Gastroesophageal sphincter (tissue), 4 donors: ENCODE measurements around the gene TMEM214. TPM values are rescaled to one million over a fixed set of nuclear protein-coding genes. Genes with fewer than 3 reads are reported as not detected.

Experiments used
- ATAC-seq: fragments of 150-250 bp; one replicate; pipeline ENCODE4 v1.9.1; 2016; ENCODE audit warnings: mild to moderate bottlenecking, moderate library complexity
- H3K27ac ChIP-seq, 4 donors: fragments of 200-600 bp; sonication (generic) in 3 of 4; 1 replicate in 3 of 4; 2 replicates in 1 of 4; pipeline ENCODE4 v1.5.1; 2016 to 2019
- H3K27me3 ChIP-seq: fragments of 200-600 bp; sonication (generic); one replicate; pipeline ENCODE4 v1.5.1; 2019
- H3K36me3 ChIP-seq, 2 donors: fragments of 200-600 bp; sonication (generic); one replicate each; pipeline ENCODE4 v1.5.1; 2019; ENCODE audit warnings: control low read depth in 1 of 2
- H3K4me1 ChIP-seq, 3 donors: fragments of 200-600 bp; sonication (generic); 1 replicate in 2 of 3; 2 replicates in 1 of 3; pipeline ENCODE4 v1.5.1; 2016 to 2019; ENCODE audit warnings: control low read depth in 2 of 3
- H3K4me3 ChIP-seq, 2 donors: fragments of 200-600 bp; sonication (generic); one replicate each; pipeline ENCODE4 v1.5.1; 2019; ENCODE audit warnings: mild to moderate bottlenecking in 1 of 2, moderate library complexity in 1 of 2
- H3K9me3 ChIP-seq, 3 donors: fragments of 200-600 bp; sonication (generic); one replicate each; pipeline ENCODE4 v1.5.1; 2017 to 2019; ENCODE audit warnings: control low read depth in 2 of 3
- CTCF ChIP-seq, 4 experiments: fragments of 200-600 bp in 2 of 4; fragments of 450-650 bp in 2 of 4; sonication (generic) in 1 of 4; IDR thresholded peaks; one replicate each; pipeline ENCODE4 v1.5.1; 2017 to 2019; ENCODE audit warnings: antibody characterized with exemption in 4 of 4, mild to moderate bottlenecking in 2 of 4, moderate library complexity in 2 of 4
- EP300 ChIP-seq: sonication (generic); formaldehyde crosslinking; IDR thresholded peaks from one replicate; pipeline ENCODE4 v1.6.1; 2017; ENCODE audit warnings: antibody characterized with exemption, mild to moderate bottlenecking
- POLR2A ChIP-seq, 2 donors: fragments of 450-650 bp; IDR thresholded peaks; one replicate each; pipeline ENCODE4 v1.6.1; 2017; ENCODE audit warnings: antibody characterized with exemption in 2 of 2, mild to moderate bottlenecking in 2 of 2, moderate library complexity in 1 of 2
- POLR2AphosphoS5 ChIP-seq: sonication (generic); formaldehyde crosslinking; IDR thresholded peaks from one replicate; pipeline ENCODE4 v1.6.1; 2017; ENCODE audit warnings: antibody characterized with exemption
- WGBS, 2 donors: methylation state at CpG; one replicate each; pipeline ENCODE4 v1.1.5; 2018; ENCODE audit warnings: low coverage in 1 of 2; 5-methylcytosine and 5-hydroxymethylcytosine counted together
- total RNA-seq, 4 donors: library from RNA; depleted of rRNA; stranded (reverse); fragments of >200 nt; gene quantifications; one replicate each; pipeline ENCODE4 v1.1.0, GENCODE V29; 2016

TMEM214 gene
- total RNA-seq, 4 donors from 2014 or later: 16.7 to 39.4 (median 30.3) TPM

- Histone ChIP-seq H3K36me3 (peaks cover 0 to 71% of the 10 kb centered on the region in 2 donors), H3K9me3 (no peaks in the 10 kb centered on the region), H3K4me3 (no peak overlapping the region), H3K27ac (no peak overlapping the region), H3K27me3 (no peaks in the 10 kb centered on the region), H3K4me1 (peaks cover 0 to 29% (median 5%) of the 10 kb centered on the region in 3 donors)
- 75 to 85% methylated on average over 8 to 13 of the region's 17 CpGs for WGBS, 2 donors
- no peak for ATAC-seq
- TF ChIP-seq EP300 (no peak), CTCF (IDR thresholded peaks at IDR 0.05) (no peak), POLR2A (IDR thresholded peaks at IDR 0.05) (no peak), POLR2AphosphoS5 (no peak)
These were observed 6.0 kb downstream of the TMEM214 start for GRCh38 chr2:27038631-27039339.

GRCh38 chr2:27039426-27039825, 6.7 kb downstream of the TMEM214 start:
- H3K4me1 ChIP-seq: peaks cover 0 to 22% (median 0%) of the 10 kb centered on the region in 3 donors
- no peak overlapping the region for H3K27ac ChIP-seq
- TF ChIP-seq EP300: no peak
- TF ChIP-seq POLR2A (IDR thresholded peaks at IDR 0.05): no peak
- TF ChIP-seq CTCF (IDR thresholded peaks at IDR 0.05): no peak
- no peak for TF ChIP-seq POLR2AphosphoS5
- H3K9me3 ChIP-seq: no peaks in the 10 kb centered on the region
- WGBS, 2 donors: 80% methylated on average over 1 of the region's 6 CpGs; no CpG with 5 or more reads in 1 of the 2 donors
- peaks cover 0 to 71% of the 10 kb centered on the region in 2 donors for H3K36me3 ChIP-seq
- no peak overlapping the region for H3K4me3 ChIP-seq
- H3K27me3 ChIP-seq: no peaks in the 10 kb centered on the region
- ATAC-seq: no peak

- Histone ChIP-seq H3K27ac (no peak overlapping the region), H3K36me3 (peaks cover 0 to 70% of the 10 kb centered on the region in 2 donors), H3K27me3 (no peaks in the 10 kb centered on the region), H3K9me3 (no peaks in the 10 kb centered on the region), H3K4me1 (peaks cover 0 to 18% (median 0%) of the 10 kb centered on the region in 3 donors), H3K4me3 (no peak overlapping the region)
- TF ChIP-seq POLR2AphosphoS5: no peak
- no peak for TF ChIP-seq EP300
- ATAC-seq: no peak
- 100% methylated on average over 1 of the region's 7 CpGs; no CpG with 5 or more reads in 1 of the 2 donors for WGBS, 2 donors
These were observed 7.1 kb downstream of the TMEM214 start for GRCh38 chr2:27039871-27040270.

GRCh38 chr2:27040282-27040681, 7.5 kb downstream of the TMEM214 start:
- TF ChIP-seq EP300 (no peak), CTCF (IDR thresholded peaks at IDR 0.05) (no peak), POLR2A (IDR thresholded peaks at IDR 0.05) (no peak), POLR2AphosphoS5 (no peak)
- no peak for ATAC-seq
- no peaks in the 10 kb centered on the region for H3K27me3 ChIP-seq
- H3K27ac ChIP-seq: no peak overlapping the region
- H3K4me3 ChIP-seq: no peak overlapping the region
- 95 to 100% methylated on average over 1 to 4 of the region's 8 CpGs for WGBS, 2 donors
- peaks cover 0 to 14% (median 0%) of the 10 kb centered on the region in 3 donors for H3K4me1 ChIP-seq
- H3K9me3 ChIP-seq: no peaks in the 10 kb centered on the region
- peaks cover 0 to 66% of the 10 kb centered on the region in 2 donors for H3K36me3 ChIP-seq

- Histone ChIP-seq H3K27me3 (no peaks in the 10 kb centered on the region), H3K4me1 (peaks cover 0 to 10% (median 0%) of the 10 kb centered on the region in 3 donors), H3K27ac (peak overlapping the region in 2 of 4 donors; percentile 9 to 43), H3K4me3 (no peak overlapping the region), H3K36me3 (peaks cover 0 to 51% of the 10 kb centered on the region in 2 donors), H3K9me3 (no peaks in the 10 kb centered on the region)
- WGBS, 2 donors: 16 to 23% methylated on average over 2 to 3 of the region's 5 CpGs
- no peak for ATAC-seq
- TF ChIP-seq POLR2A (IDR thresholded peaks at IDR 0.05): no peak
- no peak for TF ChIP-seq EP300
- no peak for TF ChIP-seq CTCF (IDR thresholded peaks at IDR 0.05)
- TF ChIP-seq POLR2AphosphoS5: no peak
These were observed 9.0 kb downstream of the TMEM214 start for GRCh38 chr2:27041752-27042151.
